ENCODE data around the gene PARN. TPM values are rescaled to one million over a fixed set of nuclear protein-coding genes. Genes with fewer than 3 reads are reported as not detected.

The PARN gene, protein sequence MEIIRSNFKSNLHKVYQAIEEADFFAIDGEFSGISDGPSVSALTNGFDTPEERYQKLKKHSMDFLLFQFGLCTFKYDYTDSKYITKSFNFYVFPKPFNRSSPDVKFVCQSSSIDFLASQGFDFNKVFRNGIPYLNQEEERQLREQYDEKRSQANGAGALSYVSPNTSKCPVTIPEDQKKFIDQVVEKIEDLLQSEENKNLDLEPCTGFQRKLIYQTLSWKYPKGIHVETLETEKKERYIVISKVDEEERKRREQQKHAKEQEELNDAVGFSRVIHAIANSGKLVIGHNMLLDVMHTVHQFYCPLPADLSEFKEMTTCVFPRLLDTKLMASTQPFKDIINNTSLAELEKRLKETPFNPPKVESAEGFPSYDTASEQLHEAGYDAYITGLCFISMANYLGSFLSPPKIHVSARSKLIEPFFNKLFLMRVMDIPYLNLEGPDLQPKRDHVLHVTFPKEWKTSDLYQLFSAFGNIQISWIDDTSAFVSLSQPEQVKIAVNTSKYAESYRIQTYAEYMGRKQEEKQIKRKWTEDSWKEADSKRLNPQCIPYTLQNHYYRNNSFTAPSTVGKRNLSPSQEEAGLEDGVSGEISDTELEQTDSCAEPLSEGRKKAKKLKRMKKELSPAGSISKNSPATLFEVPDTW
- 10 to 100 TPM; 11.4 to 26.9 (median 20.7) TPM for total RNA-seq

DNA sequence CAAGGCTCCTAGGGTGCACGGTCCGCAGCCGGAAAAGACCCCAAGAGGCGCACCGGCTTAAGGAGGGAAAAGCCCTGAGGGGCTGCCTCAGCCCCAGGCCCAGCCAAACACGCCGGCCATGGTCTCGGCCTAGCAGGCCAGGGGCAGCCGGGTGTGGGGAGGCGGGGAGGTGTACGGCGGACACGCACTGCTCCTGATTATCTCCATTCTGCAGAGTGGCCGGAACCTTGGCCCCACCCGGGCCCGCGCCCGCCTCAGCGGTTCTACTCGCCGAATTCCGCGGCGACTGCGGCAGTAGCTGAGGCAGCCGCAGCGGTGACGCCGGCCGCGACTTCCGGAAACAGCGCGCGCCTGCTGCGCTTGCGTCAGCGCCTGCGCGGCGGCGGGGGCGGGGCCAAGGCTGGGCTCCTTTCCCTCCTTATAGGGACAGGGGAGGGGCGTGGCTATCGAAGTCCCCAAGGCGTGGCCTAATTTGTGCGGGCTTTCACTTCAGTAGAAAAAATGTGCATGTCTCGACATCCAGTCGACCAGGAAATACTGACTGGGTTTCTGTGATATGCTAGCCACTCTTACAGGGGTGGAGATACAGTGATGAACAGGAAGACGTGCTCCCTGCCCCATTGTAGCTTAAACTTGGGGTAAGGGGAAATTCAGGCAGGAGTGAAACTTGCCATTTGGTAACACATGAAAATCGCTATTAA is at the start of gene PARN:
PARN (minus strand) TSS at position 342 of the 701 bp plus-strand sequence; CDS start at position 207, 135 bp downstream.
- Histone ChIP-seq H3K9me3 (no peaks in the 10 kb centered on the region), H3K27me3 (no peaks in the 10 kb centered on the region), H3K36me3 (peaks cover 0 to 36% (median 0%) of the 10 kb centered on the region in 3 donors), H3K27ac (peak within 1 kb of the TSS; percentile 88 to 97 (median 92)), H3K4me1 (peaks cover 0 to 60% (median 37%) of the 10 kb centered on the region in 3 donors), H3K4me3 (peak within 1 kb of the TSS; percentile 55 to 96 (median 80))
- peak in 3 of 4 donors; percentile 88 to 97 (median 94) for TF ChIP-seq POLR2A (IDR thresholded peaks at IDR 0.05)
- TF ChIP-seq, protein P1, sequence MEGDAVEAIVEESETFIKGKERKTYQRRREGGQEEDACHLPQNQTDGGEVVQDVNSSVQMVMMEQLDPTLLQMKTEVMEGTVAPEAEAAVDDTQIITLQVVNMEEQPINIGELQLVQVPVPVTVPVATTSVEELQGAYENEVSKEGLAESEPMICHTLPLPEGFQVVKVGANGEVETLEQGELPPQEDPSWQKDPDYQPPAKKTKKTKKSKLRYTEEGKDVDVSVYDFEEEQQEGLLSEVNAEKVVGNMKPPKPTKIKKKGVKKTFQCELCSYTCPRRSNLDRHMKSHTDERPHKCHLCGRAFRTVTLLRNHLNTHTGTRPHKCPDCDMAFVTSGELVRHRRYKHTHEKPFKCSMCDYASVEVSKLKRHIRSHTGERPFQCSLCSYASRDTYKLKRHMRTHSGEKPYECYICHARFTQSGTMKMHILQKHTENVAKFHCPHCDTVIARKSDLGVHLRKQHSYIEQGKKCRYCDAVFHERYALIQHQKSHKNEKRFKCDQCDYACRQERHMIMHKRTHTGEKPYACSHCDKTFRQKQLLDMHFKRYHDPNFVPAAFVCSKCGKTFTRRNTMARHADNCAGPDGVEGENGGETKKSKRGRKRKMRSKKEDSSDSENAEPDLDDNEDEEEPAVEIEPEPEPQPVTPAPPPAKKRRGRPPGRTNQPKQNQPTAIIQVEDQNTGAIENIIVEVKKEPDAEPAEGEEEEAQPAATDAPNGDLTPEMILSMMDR (IDR thresholded peaks at IDR 0.05): no peak
- peak; percentile 74 for DNase-seq
- WGBS, 2 donors: 4 to 21% methylated on average over 2 to 13 of the region's 51 CpGs
- intact Hi-C loops (cut with DNase I): no loop called here

DNA sequence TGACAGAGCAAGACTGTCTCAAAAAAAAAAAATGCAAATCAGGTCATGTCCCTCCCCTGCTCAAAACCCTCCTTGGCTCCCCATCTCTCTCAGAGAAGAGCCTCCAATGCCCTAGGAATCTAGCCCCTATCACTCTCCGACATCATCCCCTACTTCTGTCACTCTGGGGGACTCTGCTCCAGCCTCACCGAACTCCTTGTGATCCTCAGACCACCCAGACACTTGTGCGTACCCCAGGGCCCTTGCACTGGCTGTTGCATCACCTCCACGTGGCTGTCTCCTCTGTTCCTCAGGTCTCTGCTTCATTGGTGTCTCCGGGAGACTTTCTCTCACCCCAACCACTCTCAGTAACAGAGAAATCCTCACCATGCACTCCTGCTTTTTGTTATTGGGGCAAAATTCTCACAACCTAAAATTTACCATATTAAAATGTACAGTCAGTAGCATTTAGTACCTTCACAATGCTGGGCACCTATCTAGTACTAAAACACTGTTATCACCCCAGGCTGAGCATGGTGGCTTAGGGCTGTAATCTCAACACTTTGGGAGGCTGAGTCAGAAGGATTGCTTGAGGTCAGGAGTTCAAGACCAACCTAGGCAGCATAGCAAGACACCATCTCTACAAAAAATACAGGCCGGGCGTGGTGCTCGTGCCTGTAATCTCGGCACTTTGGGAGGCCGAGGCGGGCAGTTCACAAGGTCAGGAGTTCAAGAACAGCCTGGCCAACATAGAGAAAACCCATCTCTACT is 48.9 kb upstream of the PARN start:
- 72 to 77% methylated on average over 11 of the region's 11 CpGs for WGBS, 2 donors
- Histone ChIP-seq H3K4me3 (no peak overlapping the region), H3K27me3 (peaks cover 0 to 3% (median 0%) of the 10 kb centered on the region in 4 donors), H3K36me3 (no peaks in the 10 kb centered on the region), H3K4me1 (no peaks in the 10 kb centered on the region), H3K9me3 (no peaks in the 10 kb centered on the region), H3K27ac (no peak overlapping the region)
- DNase-seq: no peak
- intact Hi-C loops (cut with DNase I): no loop called here
- TF ChIP-seq, protein P1 (IDR thresholded peaks at IDR 0.05): no peak
- TF ChIP-seq POLR2A (IDR thresholded peaks at IDR 0.05): no peak

DNA sequence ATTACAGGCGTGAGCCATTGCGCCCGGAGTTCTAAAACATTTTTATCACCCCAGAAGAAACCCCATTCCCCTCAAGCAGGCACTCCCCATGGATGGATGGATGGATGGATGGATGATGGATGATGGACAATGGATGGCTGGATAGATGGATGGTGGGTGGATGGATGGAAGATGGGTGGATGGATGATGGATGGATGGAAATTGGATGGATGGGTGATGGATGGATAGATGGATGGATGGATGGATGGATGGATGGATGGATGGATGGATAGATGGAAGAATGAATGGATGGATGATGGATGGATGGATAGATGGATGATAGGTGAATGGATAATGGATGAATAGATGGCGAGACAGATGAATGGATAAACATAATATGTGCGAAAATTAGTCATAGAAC is 47.6 kb upstream of the PARN start:
- Histone ChIP-seq H3K4me1 (no peaks in the 10 kb centered on the region), H3K27me3 (peaks cover 0 to 3% (median 0%) of the 10 kb centered on the region in 4 donors), H3K4me3 (no peak overlapping the region), H3K9me3 (no peaks in the 10 kb centered on the region), H3K36me3 (no peaks in the 10 kb centered on the region), H3K27ac (no peak overlapping the region)
- 84 to 88% methylated on average over 5 of the region's 5 CpGs for WGBS, 2 donors
- DNase-seq: no peak
- TF ChIP-seq, protein P1 (IDR thresholded peaks at IDR 0.05): no peak
- TF ChIP-seq POLR2A (IDR thresholded peaks at IDR 0.05): no peak
- intact Hi-C loops (cut with DNase I): no loop called here

DNA sequence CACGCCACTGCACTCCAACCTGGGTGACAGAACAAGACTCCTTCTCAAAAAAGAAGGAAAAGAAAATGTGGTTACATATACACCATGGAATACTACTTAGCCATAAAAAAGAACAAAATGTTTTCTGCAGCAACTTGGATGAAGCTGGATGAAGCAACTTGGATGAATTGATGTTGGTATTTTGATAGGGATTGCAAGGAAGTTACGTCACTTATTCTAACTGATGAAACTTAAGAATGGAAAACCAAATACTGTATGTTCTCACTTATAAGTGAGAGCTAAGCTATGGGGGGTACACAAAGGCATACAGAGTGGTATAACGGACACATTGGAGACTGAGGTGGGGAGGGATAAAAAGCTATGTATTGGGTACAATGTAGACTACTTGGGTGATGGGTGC is 46.6 kb upstream of the PARN start:
- H3K4me1 ChIP-seq: peaks cover 0 to 5% (median 0%) of the 10 kb centered on the region in 3 donors
- no peaks in the 10 kb centered on the region for H3K36me3 ChIP-seq
- TF ChIP-seq POLR2A (IDR thresholded peaks at IDR 0.05): no peak
- TF ChIP-seq, protein P1 (IDR thresholded peaks at IDR 0.05): no peak
- no peak overlapping the region for H3K27ac ChIP-seq
- H3K9me3 ChIP-seq: no peaks in the 10 kb centered on the region
- no peak overlapping the region for H3K4me3 ChIP-seq
- H3K27me3 ChIP-seq: peaks cover 0 to 3% (median 0%) of the 10 kb centered on the region in 4 donors
- no peak for DNase-seq
- intact Hi-C loops (cut with DNase I): no loop called here
- 87 to 89% methylated on average over 3 of the region's 3 CpGs for WGBS, 2 donors
